Central memory CD8-positive, alpha-beta T cell (primary cell): Measurements from ENCODE around the gene PPP1R14D.

ENCODE experiments used
- ATAC-seq: fragments of 150-1000 bp; cut with Tn5 transposase; replicated peaks from 2 replicates; pipeline ENCODE4 v1.10.0; 2022; ENCODE audit warnings: mild to moderate bottlenecking, moderate FRiP score, moderate number of reproducible peaks; ENCODE audit not compliant: poor library complexity, severe bottlenecking; ENCODE audit errors: extremely low read depth
- DNase-seq, 2 donors: peaks; one replicate each; pipeline ENCODE4 v3.0.0; 2021; ENCODE audit warnings: low spot score in 2 of 2
- H3K27ac Mint-ChIP-seq: one replicate; pipeline ENCODE4 v1.8.0; 2022; ENCODE audit warnings: low read depth, mild to moderate bottlenecking, moderate library complexity, mixed read lengths
- H3K27me3 Mint-ChIP-seq: one replicate; pipeline ENCODE4 v1.8.0; 2022; ENCODE audit warnings: mixed read lengths
- H3K36me3 Mint-ChIP-seq: one replicate; pipeline ENCODE4 v1.8.0; 2022; ENCODE audit warnings: mild to moderate bottlenecking, moderate library complexity, mixed read lengths; ENCODE audit not compliant: insufficient read depth
- H3K4me1 Mint-ChIP-seq: one replicate; pipeline ENCODE4 v1.8.0; 2022; ENCODE audit warnings: mixed read lengths
- H3K4me3 Mint-ChIP-seq: one replicate; pipeline ENCODE4 v1.8.0; 2022; ENCODE audit warnings: mild to moderate bottlenecking, moderate library complexity, mixed read lengths
- H3K9me3 Mint-ChIP-seq: one replicate; pipeline ENCODE4 v1.8.0; 2022; ENCODE audit warnings: mixed read lengths

The PPP1R14D gene

GRCh38 chr15:40859206-40859851 is 30.8 kb upstream of the PPP1R14D start:
- no peaks in the 10 kb centered on the region for H3K9me3 Mint-ChIP-seq
- DNase-seq (peak; percentile 68 to 83), ATAC-seq (peak; percentile 86)
- peaks cover 3% of the 10 kb centered on the region for H3K36me3 Mint-ChIP-seq
- H3K27ac Mint-ChIP-seq: no peak overlapping the region
- no peak overlapping the region for H3K4me3 Mint-ChIP-seq
- peaks cover 14% of the 10 kb centered on the region for H3K4me1 Mint-ChIP-seq
- H3K27me3 Mint-ChIP-seq: peaks cover 17% of the 10 kb centered on the region

GRCh38 chr15:40858706-40859105 is 30.2 kb upstream of the PPP1R14D start:
- ATAC-seq: no peak
- Mint-ChIP-seq H3K4me3 (no peak overlapping the region), H3K27ac (no peak overlapping the region), H3K4me1 (peaks cover 14% of the 10 kb centered on the region), H3K27me3 (peaks cover 11% of the 10 kb centered on the region), H3K36me3 (peaks cover 3% of the 10 kb centered on the region), H3K9me3 (no peaks in the 10 kb centered on the region)
- no peak for DNase-seq

GRCh38 chr15:40857601-40858341 is 29.3 kb upstream of the PPP1R14D start:
- Mint-ChIP-seq H3K36me3 (peaks cover 3% of the 10 kb centered on the region), H3K27me3 (peaks cover 5% of the 10 kb centered on the region), H3K27ac (no peak overlapping the region), H3K9me3 (no peaks in the 10 kb centered on the region), H3K4me1 (peaks cover 14% of the 10 kb centered on the region), H3K4me3 (no peak overlapping the region)
- ATAC-seq (peak; percentile 85), DNase-seq (peak; percentile 72 to 86)

DNA sequence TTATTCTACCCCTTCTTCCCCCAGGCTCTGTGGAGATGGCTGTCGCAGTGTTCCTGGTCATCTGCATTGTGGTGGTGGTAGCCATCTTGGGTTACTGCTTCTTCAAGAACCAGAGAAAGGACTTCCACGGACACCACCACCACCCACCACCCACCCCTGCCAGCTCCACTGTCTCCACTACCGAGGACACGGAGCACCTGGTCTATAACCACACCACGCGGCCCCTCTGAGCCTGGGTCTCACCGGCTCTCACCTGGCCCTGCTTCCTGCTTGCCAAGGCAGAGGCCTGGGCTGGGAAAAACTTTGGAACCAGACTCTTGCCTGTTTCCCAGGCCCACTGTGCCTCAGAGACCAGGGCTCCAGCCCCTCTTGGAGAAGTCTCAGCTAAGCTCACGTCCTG is 28.2 kb upstream of the PPP1R14D start:
- Mint-ChIP-seq H3K9me3 (no peaks in the 10 kb centered on the region), H3K4me3 (no peak overlapping the region), H3K36me3 (peaks cover 3% of the 10 kb centered on the region), H3K27ac (no peak overlapping the region), H3K27me3 (no peaks in the 10 kb centered on the region), H3K4me1 (peaks cover 14% of the 10 kb centered on the region)
- no peak for ATAC-seq
- no peak for DNase-seq

DNA sequence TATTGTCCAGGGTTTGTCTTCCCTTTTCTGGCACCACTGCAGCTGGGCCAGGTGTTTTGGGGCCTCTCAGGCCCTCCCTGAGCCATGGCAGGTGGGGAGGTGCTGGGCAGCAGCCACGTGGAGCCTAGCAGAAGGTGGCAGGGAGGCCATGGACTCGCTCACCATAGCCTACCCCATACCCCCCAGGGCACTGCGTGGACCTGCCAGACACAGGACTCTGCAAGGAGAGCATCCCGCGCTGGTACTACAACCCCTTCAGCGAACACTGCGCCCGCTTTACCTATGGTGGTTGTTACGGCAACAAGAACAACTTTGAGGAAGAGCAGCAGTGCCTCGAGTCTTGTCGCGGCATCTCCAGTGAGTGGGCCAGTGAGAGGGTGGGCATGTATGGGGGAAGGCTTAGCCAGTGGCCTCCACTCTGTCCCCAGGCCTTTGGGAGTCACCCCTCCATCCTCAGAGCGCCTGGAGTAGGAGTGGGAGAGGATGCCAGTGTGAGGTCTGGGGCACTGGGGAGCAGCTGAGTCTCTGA is 27.3 kb upstream of the PPP1R14D start:
- ATAC-seq (no peak), DNase-seq (no peak)
- Mint-ChIP-seq H3K4me3 (no peak overlapping the region), H3K27me3 (no peaks in the 10 kb centered on the region), H3K27ac (no peak overlapping the region), H3K36me3 (peaks cover 3% of the 10 kb centered on the region), H3K4me1 (peaks cover 14% of the 10 kb centered on the region), H3K9me3 (no peaks in the 10 kb centered on the region)

GRCh38 chr15:40854161-40854560 is 25.7 kb upstream of the PPP1R14D start:
- no peaks in the 10 kb centered on the region for H3K27me3 Mint-ChIP-seq
- peaks cover 3% of the 10 kb centered on the region for H3K36me3 Mint-ChIP-seq
- ATAC-seq (no peak), DNase-seq (no peak)
- no peak overlapping the region for H3K4me3 Mint-ChIP-seq
- no peak overlapping the region for H3K27ac Mint-ChIP-seq
- peaks cover 9% of the 10 kb centered on the region for H3K4me1 Mint-ChIP-seq
- no peaks in the 10 kb centered on the region for H3K9me3 Mint-ChIP-seq

GRCh38 chr15:40853241-40853890 is 24.9 kb upstream of the PPP1R14D start:
- Mint-ChIP-seq H3K27ac (no peak overlapping the region), H3K27me3 (no peaks in the 10 kb centered on the region), H3K4me1 (peaks cover 5% of the 10 kb centered on the region), H3K9me3 (no peaks in the 10 kb centered on the region), H3K36me3 (peaks cover 3% of the 10 kb centered on the region), H3K4me3 (no peak overlapping the region)
- DNase-seq (no peak), ATAC-seq (no peak)

DNA sequence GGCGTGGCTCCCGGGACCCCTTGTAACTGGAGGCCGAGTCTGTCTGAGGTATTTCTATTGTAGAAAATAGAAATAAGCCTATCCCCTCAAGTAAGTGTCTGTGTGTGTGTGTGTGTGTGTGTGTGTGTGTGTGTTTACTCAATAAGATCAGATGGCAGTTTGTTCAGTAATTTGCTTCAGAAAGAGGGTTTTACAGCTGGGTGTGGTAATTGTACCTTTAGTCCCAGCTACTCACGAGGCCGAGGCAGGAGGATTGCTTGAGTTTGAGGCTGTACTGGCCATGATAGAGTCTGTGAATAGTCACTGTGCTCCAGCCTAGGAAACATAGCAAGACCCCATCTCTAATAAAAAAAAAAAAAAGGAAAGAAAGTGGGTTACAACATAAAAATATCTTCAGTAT is 24.0 kb upstream of the PPP1R14D start:
- H3K27ac Mint-ChIP-seq: no peak overlapping the region
- peaks cover 3% of the 10 kb centered on the region for H3K4me1 Mint-ChIP-seq
- H3K4me3 Mint-ChIP-seq: no peak overlapping the region
- ATAC-seq (no peak), DNase-seq (no peak)
- H3K27me3 Mint-ChIP-seq: no peaks in the 10 kb centered on the region
- H3K9me3 Mint-ChIP-seq: no peaks in the 10 kb centered on the region
- peaks cover 3% of the 10 kb centered on the region for H3K36me3 Mint-ChIP-seq

GRCh38 chr15:40850576-40851112 is 22.1 kb upstream of the PPP1R14D start:
- H3K27me3 Mint-ChIP-seq: no peaks in the 10 kb centered on the region
- no peaks in the 10 kb centered on the region for H3K9me3 Mint-ChIP-seq

DNA sequence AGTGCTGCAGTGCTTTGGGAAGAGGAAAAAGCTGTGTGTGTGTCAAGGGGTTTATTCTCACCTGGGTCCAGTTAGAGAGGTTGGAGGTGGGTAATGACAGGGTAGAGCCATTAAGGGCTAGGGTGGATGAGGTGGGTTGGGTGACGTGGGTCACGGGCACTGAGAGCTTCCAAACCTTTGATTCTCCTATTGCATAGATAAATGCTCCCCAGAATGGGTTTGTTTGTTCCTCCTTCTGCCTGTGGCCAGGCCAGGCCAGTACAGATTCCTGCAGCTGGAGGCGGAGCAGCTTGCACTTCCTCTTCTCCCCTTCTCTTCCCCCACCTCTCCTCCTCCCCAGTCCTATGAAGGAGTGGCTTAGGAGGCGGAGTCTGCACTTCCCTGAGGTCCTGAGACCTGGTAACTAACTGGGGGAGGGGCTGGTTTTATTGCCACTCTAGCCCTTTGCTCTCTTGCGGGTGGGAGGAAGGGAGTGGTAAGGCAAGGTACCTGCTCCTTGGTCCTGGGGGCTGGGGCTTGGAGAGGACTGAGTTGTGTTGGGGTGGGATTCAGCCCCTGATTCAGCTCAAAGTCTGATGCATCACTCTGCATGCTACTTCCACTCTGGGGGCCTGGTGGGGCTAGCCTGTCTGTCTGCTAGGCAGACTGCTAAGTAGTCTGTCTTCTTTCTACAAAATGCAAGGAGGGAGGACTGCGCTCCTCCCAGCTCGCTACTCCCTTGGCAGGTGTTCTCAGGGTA is 18.9 kb upstream of the PPP1R14D start:
- no peaks in the 10 kb centered on the region for H3K27me3 Mint-ChIP-seq
- H3K9me3 Mint-ChIP-seq: no peaks in the 10 kb centered on the region
- H3K4me1 Mint-ChIP-seq: peaks cover 12% of the 10 kb centered on the region
- DNase-seq (no peak), ATAC-seq (no peak)
- no peak overlapping the region for H3K27ac Mint-ChIP-seq
- peaks cover 2% of the 10 kb centered on the region for H3K36me3 Mint-ChIP-seq
- no peak overlapping the region for H3K4me3 Mint-ChIP-seq

More at GRCh38 chr15:40850576-40851112, 22.1 kb upstream of the PPP1R14D start:
- no peak overlapping the region for H3K4me3 Mint-ChIP-seq
- DNase-seq (no peak), ATAC-seq (no peak)
- peaks cover 6% of the 10 kb centered on the region for H3K4me1 Mint-ChIP-seq
- no peak overlapping the region for H3K27ac Mint-ChIP-seq
- no peaks in the 10 kb centered on the region for H3K36me3 Mint-ChIP-seq

- Mint-ChIP-seq H3K9me3 (no peaks in the 10 kb centered on the region), H3K4me1 (peaks cover 12% of the 10 kb centered on the region), H3K4me3 (no peak overlapping the region), H3K27ac (no peak overlapping the region), H3K27me3 (no peaks in the 10 kb centered on the region), H3K36me3 (peaks cover 2% of the 10 kb centered on the region)
- DNase-seq (no peak), ATAC-seq (no peak)
Observed at GRCh38 chr15:40846841-40847222, 18.3 kb upstream of the PPP1R14D start.
